HG02852 (cell line): ENCODE data around the gene LHFPL2.
"Not testable (repeated sequence)": the region's sequence is repeated elsewhere in the genome, so short reads cannot be mapped to it uniquely, and the experiment has no call there.

Source experiments
- ATAC-seq: cut with Tn5 transposase; IDR thresholded peaks from one replicate; pipeline ENCODE4 v1.9.1; 2021; ENCODE audit warnings: mild to moderate bottlenecking, moderate library complexity; ENCODE audit not compliant: unreplicated experiment

LHFPL2 gene

GRCh38 chr5:78666975-78667374 lies 18.4 kb upstream of the LHFPL2 start:
- ATAC-seq, result not testable (repeated sequence)

GRCh38 chr5:78666041-78666444 lies 17.5 kb upstream of the LHFPL2 start:
- no peak for ATAC-seq

DNA sequence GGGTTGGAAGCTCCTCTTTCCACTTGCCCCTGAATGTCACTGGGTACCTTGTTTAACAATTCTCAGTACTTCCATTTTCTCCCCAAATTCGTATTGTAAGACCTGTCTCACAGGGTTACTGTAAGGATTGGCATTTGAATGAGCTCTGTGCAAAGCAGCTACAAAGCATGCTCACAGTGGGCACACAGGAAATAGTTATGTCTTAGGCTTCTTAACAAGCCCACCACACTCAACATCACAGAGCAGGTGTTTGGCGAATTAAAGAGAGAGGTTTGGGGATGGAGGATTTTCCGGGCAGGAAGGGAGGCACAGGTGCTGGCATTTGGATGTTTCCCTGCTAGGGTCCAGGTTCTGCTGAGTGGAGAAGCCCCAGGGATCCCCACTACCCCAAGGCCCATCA lies 17.0 kb upstream of the LHFPL2 start:
- no peak for ATAC-seq

- no peak for ATAC-seq
These were observed 13.8 kb upstream of the LHFPL2 start for GRCh38 chr5:78662323-78662722.

- ATAC-seq, result peak; percentile 88
These were observed 13.1 kb upstream of the LHFPL2 start for GRCh38 chr5:78661691-78662090.

GRCh38 chr5:78661044-78661443 lies 12.5 kb upstream of the LHFPL2 start:
- no peak for ATAC-seq

DNA sequence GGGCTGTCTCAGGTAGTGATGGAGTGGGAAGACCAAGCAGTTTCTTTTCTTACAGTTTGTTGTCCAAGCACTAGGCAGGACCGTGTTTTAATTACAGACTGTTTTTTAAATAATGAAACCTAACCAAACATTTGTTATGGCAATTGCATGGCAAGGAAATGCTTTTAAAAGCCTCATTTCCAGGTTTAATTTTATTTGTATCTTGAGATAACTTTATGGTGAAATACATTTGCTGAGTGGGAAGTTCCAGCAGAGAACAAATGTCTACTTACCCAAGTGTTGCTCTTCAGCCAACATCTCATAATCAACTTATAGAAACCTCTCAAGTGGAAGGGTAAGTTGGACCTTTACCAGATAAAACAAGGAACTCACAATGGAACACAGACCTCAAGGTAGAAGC lies 11.8 kb upstream of the LHFPL2 start:
- no peak for ATAC-seq

DNA sequence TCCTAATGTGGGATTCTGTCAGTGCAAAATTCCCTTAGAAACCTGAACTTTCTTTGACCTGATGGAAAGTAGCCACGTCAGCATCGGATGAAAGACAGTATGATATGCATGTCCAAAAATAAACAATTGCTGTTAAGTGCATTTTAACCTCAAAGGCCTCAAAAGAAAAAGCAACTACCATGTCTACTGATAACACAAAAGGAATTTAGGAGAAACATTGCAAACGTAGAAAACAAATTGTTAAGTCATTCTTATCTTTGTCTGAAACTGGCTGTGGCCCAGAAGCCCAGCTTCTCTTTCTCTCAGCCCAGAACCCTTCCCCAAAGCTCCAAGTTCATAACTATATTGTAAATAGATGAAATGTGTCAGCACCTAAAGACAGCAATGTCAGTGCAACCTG lies 11.1 kb upstream of the LHFPL2 start:
- ATAC-seq, result no peak

- no peak for ATAC-seq
These were observed 10.5 kb upstream of the LHFPL2 start for GRCh38 chr5:78659114-78659513.

DNA sequence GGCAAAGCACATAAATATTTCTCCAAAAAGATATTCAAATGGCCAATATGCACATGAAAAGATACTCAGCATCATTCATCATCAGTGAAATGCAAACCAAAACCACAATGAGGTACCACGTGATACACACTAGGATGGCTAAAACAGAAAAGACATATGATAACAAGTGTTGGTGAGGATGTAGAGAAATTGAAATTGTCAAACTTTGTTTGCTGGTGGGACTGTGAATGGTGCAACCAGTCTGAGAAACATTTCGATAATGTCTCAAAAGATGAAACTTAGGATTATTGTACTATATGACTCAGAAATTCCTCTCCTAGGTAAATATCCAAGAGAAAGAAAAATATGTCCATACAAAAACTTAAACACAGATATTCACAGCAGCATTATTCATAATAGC lies 8.6 kb upstream of the LHFPL2 start:
- no peak for ATAC-seq

- no peak for ATAC-seq
These were observed 7.2 kb upstream of the LHFPL2 start for GRCh38 chr5:78655746-78656290.

- no peak for ATAC-seq
These were observed 5.8 kb upstream of the LHFPL2 start for GRCh38 chr5:78654386-78654785.

DNA sequence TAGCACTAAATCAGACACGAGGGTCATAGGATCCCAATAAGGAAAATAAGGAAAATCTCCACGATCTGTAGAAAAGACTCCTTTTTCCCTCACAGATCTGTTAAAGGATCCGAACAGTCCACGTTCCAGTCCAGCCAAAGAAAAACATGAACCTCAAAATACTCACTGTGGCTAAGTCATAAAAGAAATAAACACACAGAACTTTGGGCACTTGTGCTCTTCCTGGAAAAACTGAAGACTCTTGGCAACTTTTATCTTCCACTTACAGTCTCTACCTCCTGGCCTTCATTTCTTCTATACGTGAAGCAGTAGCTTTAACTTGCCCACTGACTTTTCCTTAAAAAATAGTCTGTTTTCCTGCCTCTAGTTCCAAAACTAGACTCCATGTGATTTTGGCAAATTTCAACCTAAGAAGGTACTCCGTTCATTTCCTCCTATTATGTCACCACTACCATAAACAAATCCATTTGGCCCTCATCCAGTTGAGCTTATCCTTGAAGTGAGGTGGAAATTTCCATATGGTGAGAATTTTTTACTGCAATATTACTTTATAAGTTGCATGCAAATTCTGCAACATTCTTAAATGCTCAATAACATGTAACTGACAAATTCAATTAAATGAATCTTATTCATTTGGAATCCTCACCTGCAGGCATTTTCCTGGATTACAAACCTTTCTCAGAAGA lies 5.3 kb upstream of the LHFPL2 start:
- ATAC-seq, result no peak

- no peak for ATAC-seq
These were observed 4.5 kb upstream of the LHFPL2 start for GRCh38 chr5:78653031-78653430.

GRCh38 chr5:78651468-78651867 lies 2.9 kb upstream of the LHFPL2 start:
- no peak for ATAC-seq

DNA sequence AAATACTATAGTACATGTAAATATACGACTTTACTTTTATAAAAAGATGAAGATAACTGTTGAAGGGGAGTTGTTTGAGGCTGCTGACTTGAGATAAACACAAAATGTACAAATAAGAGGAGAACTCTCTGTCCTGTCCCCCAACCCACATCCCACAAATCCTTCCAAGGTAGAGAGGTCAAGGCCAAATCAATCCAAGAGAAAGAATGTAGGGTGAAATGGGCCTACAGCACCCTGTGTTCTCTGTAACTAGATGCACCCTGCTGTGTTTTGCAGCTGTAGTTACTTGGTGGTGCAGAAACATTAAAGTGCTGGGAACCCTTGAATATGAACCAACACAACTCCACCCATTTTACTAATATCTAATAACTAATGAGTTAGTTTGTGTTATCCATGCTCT lies 2.0 kb upstream of the LHFPL2 start:
- no peak for ATAC-seq

DNA sequence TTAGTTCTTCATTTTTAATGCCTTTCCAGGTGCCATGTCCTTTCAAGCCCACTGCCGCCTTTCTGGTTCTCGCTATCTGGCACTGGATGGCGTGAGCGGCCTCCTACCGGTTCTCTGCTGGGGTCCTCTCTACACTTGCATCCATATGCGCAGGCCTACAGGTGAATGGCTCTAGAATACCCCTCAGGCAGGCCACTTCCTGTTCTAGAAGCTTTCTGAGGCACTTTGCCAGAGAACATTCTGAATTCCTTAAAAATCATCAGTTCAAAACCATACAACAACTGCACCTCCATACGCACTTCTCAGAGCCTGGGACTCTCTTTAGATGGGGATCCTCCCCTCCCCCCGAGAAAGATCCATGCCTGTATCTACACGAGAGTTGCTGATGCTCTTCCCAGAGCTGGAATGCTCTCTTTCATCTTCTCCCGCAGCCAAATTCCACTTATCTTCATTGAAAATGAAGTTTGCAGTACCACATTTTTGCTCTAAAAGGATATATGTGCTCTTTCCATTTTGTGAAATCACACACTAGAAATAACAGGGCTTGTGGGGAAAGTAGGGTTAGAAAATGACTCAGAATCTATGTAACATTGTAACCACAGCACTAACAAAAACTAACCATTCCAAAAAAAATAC lies 1.4 kb upstream of the LHFPL2 start:
- ATAC-seq, result no peak

GRCh38 chr5:78649211-78649695 lies 681 bp upstream of the LHFPL2 start:
- ATAC-seq, result no peak

DNA sequence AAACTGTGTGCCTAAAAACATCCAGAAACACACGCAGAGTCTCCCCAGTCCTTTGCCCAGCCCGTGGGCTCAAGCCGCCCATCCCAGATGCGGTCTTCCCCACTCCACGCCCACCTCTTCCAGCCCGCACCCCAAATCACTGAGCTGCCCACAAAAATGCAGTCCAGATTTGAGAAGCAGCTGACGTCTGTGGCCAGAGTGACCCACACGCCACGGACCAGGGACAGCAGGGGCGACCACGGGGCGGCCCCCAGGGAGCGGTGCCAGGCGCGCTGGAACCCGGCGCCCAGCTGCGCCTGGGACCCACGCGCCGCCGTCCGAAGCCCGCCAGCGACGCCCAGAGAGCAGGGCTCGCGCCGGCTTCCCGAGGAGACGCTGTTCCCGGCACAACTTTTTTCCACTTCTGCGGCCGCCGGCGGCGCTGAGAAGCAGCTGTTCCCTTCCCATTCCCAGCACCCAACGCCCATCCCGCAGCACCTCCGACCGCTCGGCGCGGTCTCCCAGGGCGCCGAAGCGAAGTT lies 674 bp downstream of the LHFPL2 start:
- peak; percentile 28 for ATAC-seq

GRCh38 chr5:78647351-78647818 lies 1.2 kb downstream of the LHFPL2 start:
- no peak for ATAC-seq

DNA sequence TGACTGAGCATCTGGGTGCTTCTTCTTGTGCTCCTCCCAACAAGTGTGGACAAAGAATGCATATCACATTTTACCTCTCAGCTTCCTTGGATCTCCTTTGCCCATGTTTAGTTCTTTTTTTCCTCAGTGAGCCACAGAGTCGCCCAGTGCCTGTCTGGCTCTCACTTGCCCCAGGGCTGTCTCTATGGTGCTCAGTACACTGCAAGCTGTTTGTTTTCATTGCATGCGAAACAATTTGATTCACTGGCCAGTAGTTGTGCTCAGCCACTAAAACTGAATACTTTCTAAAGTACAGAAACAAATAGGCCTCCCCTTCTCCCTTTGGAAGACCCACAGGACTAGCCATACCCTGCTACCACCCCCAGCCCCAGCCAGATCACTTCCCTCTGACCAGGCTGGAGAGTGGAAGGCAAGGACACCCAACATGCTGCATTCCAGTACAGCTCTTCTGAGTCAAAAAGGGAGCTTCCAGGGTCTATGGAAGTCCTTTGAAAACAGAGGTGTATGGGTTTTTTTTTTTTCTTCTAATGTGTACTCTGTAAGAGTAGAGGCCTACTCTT lies 3.8 kb downstream of the LHFPL2 start:
- no peak for ATAC-seq

- ATAC-seq, result no peak
These were observed 4.4 kb downstream of the LHFPL2 start for GRCh38 chr5:78644129-78644528.
